ENCODE data around the gene OR4D2.

The OR4D2 gene

DNA sequence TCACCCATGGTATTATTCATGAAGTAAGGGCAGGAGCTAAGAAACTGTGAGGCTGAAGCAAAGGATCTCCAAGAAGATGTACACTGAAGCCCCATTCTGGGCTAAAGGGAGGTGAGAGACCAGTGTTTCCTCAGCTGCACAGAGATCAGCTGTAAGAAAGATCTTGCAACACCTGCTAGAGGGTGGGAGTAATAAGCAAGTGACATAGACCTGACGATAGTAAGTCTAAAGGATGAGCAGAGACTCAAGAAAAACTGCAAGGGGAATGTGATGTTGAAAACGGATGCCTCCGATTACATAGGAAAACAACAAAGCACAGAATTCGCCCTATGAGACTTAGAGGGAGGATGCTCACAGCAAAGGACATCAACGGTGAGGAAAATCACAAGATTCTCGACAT lies at the start of gene OR4D2:
Gene OR4D2, plus strand, starts transcription at position 301 of the 400 bp plus-strand sequence. CDS start 2,674 bp downstream, outside the sequence.
- Histone ChIP-seq H3K4me3 (ENCODE audit: low read length) (no peak within 1 kb of the TSS), H2AFZ (ENCODE audit: low read depth, low read length) (no peak within 1 kb of the TSS), H3K27me3 (ENCODE audit: low read depth, low read length) (peaks cover 46% of the 10 kb centered on the region), H3K9me3 (ENCODE audit: insufficient read depth, low read length) (no peaks in the 10 kb centered on the region), H3K9ac (ENCODE audit: low read length) (no peak within 1 kb of the TSS), H3K4me1 (ENCODE audit: low read length) (no peaks in the 10 kb centered on the region), H3K36me3 (replicated peaks; ENCODE audit: low read depth, low read length) (no peaks in the 10 kb centered on the region), H3K79me2 (ENCODE audit: low read length) (no peaks in the 10 kb centered on the region), H3K27ac (ENCODE audit: low read length) (no peak within 1 kb of the TSS), H4K20me1 (ENCODE audit: insufficient read depth, low read length) (no peaks in the 10 kb centered on the region), H3K4me2 (ENCODE audit: low read length) (no peak within 1 kb of the TSS)
- TF ChIP-seq CTCF (IDR thresholded peaks at IDR 0.05; ENCODE audit: low read depth, low read length) (no peak), EZH2phosphoT487 (IDR thresholded peaks at IDR 0.05; ENCODE audit: low read depth) (no peak)

DNA sequence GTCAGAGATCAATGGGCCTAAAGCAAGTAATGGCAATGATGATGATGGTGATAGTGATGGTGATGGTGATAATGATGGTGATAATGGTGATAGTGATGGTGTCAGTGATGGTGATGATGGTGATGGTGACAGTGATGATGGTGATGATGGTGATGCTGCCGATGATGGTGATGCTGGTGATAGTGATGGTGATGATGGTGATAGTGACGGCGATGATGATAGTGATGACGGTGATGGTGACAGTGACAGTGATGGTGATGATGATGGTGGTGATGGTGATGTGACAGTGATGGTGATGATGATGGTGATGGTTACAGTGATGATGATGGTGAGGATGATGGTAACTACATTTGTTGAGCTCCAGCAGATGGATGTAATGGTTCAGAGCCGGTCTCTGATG lies 49.4 kb upstream of the OR4D2 start:
- H2AFZ ChIP-seq (ENCODE audit: low read depth, low read length) = no peak overlapping the region
- no peaks in the 10 kb centered on the region; the same call in 1 of the 2 replicates for H3K4me1 ChIP-seq (ENCODE audit: low read length)
- H3K9ac ChIP-seq (ENCODE audit: low read length) = no peak overlapping the region
- no peaks in the 10 kb centered on the region for H4K20me1 ChIP-seq (ENCODE audit: insufficient read depth, low read length)
- H3K79me2 ChIP-seq (ENCODE audit: low read length) = no peaks in the 10 kb centered on the region
- no peak overlapping the region for H3K4me2 ChIP-seq (ENCODE audit: low read length)
- TF ChIP-seq EZH2phosphoT487 (IDR thresholded peaks at IDR 0.05; ENCODE audit: low read depth) (no peak), CTCF (IDR thresholded peaks at IDR 0.05; ENCODE audit: low read depth, low read length) (no peak)
- H3K27ac ChIP-seq (ENCODE audit: low read length) = no peak overlapping the region
- no peaks in the 10 kb centered on the region for H3K9me3 ChIP-seq (ENCODE audit: insufficient read depth, low read length)
- no peak overlapping the region for H3K4me3 ChIP-seq (ENCODE audit: low read length)
- no peaks in the 10 kb centered on the region for H3K36me3 ChIP-seq (replicated peaks; ENCODE audit: low read depth, low read length)
- H3K27me3 ChIP-seq (ENCODE audit: low read depth, low read length) = peaks cover 13% of the 10 kb centered on the region

GRCh38 chr17:58119491-58119890 lies 47.3 kb upstream of the OR4D2 start:
- H3K9me3 ChIP-seq (ENCODE audit: insufficient read depth, low read length) = no peaks in the 10 kb centered on the region
- H3K79me2 ChIP-seq (ENCODE audit: low read length) = no peaks in the 10 kb centered on the region
- H4K20me1 ChIP-seq (ENCODE audit: insufficient read depth, low read length) = no peaks in the 10 kb centered on the region
- no peaks in the 10 kb centered on the region for H3K36me3 ChIP-seq (replicated peaks; ENCODE audit: low read depth, low read length)
- 0 out of 2 replicates have a peak, but pooled peaks cover 3% of the 10 kb centered on the region for H3K27me3 ChIP-seq (ENCODE audit: low read depth, low read length)
- no peak overlapping the region for H3K4me3 ChIP-seq (ENCODE audit: low read length)
- TF ChIP-seq CTCF (IDR thresholded peaks at IDR 0.05; ENCODE audit: low read depth, low read length) (no peak), EZH2phosphoT487 (IDR thresholded peaks at IDR 0.05; ENCODE audit: low read depth) (no peak)
- H3K4me2 ChIP-seq (ENCODE audit: low read length) = no peak overlapping the region
- no peaks in the 10 kb centered on the region for H3K4me1 ChIP-seq (ENCODE audit: low read length)
- no peak overlapping the region for H2AFZ ChIP-seq (ENCODE audit: low read depth, low read length)
- H3K9ac ChIP-seq (ENCODE audit: low read length) = no peak overlapping the region
- no peak overlapping the region for H3K27ac ChIP-seq (ENCODE audit: low read length)

- TF ChIP-seq CTCF (IDR thresholded peaks at IDR 0.05; ENCODE audit: low read depth, low read length) (no peak), EZH2phosphoT487 (IDR thresholded peaks at IDR 0.05; ENCODE audit: low read depth) (no peak)
- no peak overlapping the region for H3K9ac ChIP-seq (ENCODE audit: low read length)
Measured at GRCh38 chr17:58120195-58120822, 46.5 kb upstream of the OR4D2 start.

More at GRCh38 chr17:58120195-58120822, 46.5 kb upstream of the OR4D2 start:
- Histone ChIP-seq H3K4me2 (ENCODE audit: low read length) (no peak overlapping the region), H3K27me3 (ENCODE audit: low read depth, low read length) (no peaks in the 10 kb centered on the region; the same call in 1 of the 2 replicates), H2AFZ (ENCODE audit: low read depth, low read length) (no peak overlapping the region), H3K79me2 (ENCODE audit: low read length) (no peaks in the 10 kb centered on the region), H3K4me1 (ENCODE audit: low read length) (no peaks in the 10 kb centered on the region), H3K4me3 (ENCODE audit: low read length) (no peak overlapping the region), H3K27ac (ENCODE audit: low read length) (no peak overlapping the region), H3K36me3 (replicated peaks; ENCODE audit: low read depth, low read length) (no peaks in the 10 kb centered on the region), H3K9me3 (ENCODE audit: insufficient read depth, low read length) (no peaks in the 10 kb centered on the region), H4K20me1 (ENCODE audit: insufficient read depth, low read length) (no peaks in the 10 kb centered on the region)
